HPDE6-E6E7 (cell line): ENCODE measurements around the gene DOK5.

Experiments used
- DNase-seq: peaks from one replicate; pipeline ENCODE4 v3.0.0; 2011; ENCODE audit warnings: missing footprints; ENCODE audit errors: extremely low spot score

The DOK5 gene

DNA sequence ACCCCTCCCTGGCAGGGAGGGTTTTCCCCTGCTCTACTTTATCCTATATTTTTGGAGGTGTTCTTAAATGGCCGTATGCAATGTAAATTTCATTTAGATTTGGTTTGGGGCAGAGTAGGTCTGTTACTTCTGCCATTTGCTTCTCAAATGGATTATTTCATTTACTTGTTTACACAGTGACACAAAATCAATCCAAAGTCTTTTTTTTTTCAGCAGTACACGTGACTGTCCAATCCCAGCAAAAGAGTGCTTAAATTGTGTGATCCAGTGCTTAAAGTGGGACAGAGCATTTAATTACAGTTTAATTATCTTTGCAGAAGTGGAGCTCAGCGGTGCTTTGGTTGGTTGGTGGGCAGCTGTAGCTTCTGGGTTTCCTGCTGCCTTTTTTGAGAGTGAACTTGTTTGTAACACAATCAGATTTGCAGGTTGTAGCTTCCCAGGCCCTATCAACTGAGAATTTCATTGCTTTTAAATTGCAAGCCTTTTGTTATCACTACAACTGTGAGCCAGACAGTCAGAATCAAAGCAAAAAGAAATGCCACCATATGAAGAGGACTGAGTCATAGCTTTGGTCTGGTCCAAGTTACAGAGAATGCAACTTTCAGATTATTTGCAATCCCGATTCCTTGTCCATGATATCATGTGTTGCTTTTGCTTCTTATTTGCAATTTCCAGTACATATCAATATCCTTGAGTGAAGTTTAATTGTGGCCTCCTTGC lies 216.9 kb downstream of the DOK5 start:
- DNase-seq: no peak

DNA sequence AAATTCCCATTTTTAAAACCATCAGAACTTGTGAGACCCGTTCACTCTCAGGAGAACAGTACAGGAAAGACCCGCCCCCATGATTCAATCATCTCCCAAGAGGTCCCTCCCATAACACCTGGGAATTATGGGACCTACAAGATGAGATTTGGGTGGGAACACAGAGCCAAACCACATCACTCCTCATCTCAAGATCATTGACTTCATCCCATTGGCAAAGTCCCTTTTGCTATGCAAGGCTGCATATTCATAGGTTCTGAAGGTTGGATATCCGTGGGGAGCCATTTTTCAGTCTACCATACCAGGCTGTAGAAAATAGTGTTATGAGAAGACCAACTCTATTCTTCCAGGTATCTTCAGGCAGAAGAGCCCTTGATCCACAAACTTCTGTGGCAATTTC lies 219.1 kb downstream of the DOK5 start:
- DNase-seq: no peak

DNA sequence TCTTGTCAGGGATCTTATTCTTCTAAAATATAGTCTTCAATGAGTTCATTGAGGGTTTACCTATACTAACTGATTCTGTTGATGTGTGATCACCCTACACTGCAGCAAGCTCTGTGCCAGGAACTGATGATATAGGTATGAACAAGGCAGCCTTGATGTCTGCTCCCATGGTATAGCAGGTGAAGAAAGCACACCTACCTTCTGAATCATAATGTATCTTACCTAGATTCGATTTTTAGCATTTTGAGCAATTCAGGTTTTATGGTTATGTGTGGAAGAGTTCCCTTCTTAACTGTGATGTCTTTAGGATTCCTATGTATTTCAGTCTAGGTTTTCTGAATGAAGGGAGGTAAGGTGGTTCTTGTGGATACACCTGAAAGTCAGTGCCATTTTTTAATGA lies 223.0 kb downstream of the DOK5 start:
- no peak for DNase-seq
